ENCODE data around the gene ENOX1. TPM values are rescaled to one million over a fixed set of nuclear protein-coding genes. Genes with fewer than 3 reads are reported as not detected.

ENOX1 gene
- total RNA-seq (2016; rRNA removed; fragmentation: Illumina TruSeq; extraction: Trizol) (not detected in 2 replicates), polyA plus RNA-seq (2011; rRNA removed) (0.05 TPM in 1 of 2 replicates, not detected in the other), polyA minus RNA-seq (2011; rRNA and poly(A)+ RNA removed; ENCODE audit: low replicate concordance) (0.08 and 4.3 TPM in 2 replicates), Bru-seq, nascent RNA (percentile 9 among the genes with signal in this experiment), BruChase-seq, experiment 1, labeled RNA remaining after a 6-hour chase (percentile 7 among the genes with signal in this experiment), BruChase-seq, experiment 2, labeled RNA remaining after a 2-hour chase (percentile 12 among the genes with signal in this experiment)
- total RNA-seq (2016; cell fraction: cytosol; rRNA removed; fragmentation: Illumina TruSeq; extraction: Trizol; ENCODE audit: low read depth): not detected in 2 replicates
- total RNA-seq (2016; cell fraction: insoluble cytoplasmic fraction; rRNA removed; fragmentation: Illumina TruSeq; extraction: Trizol): not detected in 2 replicates
- total RNA-seq (2016; cell fraction: membrane; rRNA removed; fragmentation: Illumina TruSeq; extraction: Trizol): not detected in 2 replicates
- total RNA-seq (2016; cell fraction: nucleus; rRNA removed; fragmentation: Illumina TruSeq; extraction: Trizol): not detected in 2 replicates
- polyA plus RNA-seq (2011; cell fraction: cytosol; rRNA removed): 0.01 and 0.03 TPM in 2 replicates
- not detected in 2 replicates for polyA plus RNA-seq (2011; cell fraction: nucleus; rRNA removed)
- not detected in 2 replicates for polyA plus RNA-seq (2012)
- not detected in 2 replicates for polyA plus RNA-seq (2016; cell fraction: cytosol; fragmentation: Illumina TruSeq; extraction: Trizol; ENCODE audit: low read depth)
- not detected in 2 replicates for polyA plus RNA-seq (2016; cell fraction: insoluble cytoplasmic fraction; fragmentation: Illumina TruSeq; extraction: Trizol; ENCODE audit: low read depth)
- polyA plus RNA-seq (2016; cell fraction: membrane; fragmentation: Illumina TruSeq; extraction: Trizol; ENCODE audit: low read depth): not detected in 2 replicates
- not detected in 2 replicates for polyA plus RNA-seq (2016; cell fraction: nucleus; fragmentation: Illumina TruSeq; extraction: Trizol; ENCODE audit: insufficient read depth, low read depth)
- not detected in 2 replicates for polyA minus RNA-seq (2011; cell fraction: cytosol; rRNA and poly(A)+ RNA removed)
- polyA minus RNA-seq (2011; cell fraction: nucleus; rRNA and poly(A)+ RNA removed): 0.39 TPM in 1 of 2 replicates, not detected in the other
- long read RNA-seq, experiment 1: 0 reads
- long read RNA-seq, experiment 2: 0 reads

DNA sequence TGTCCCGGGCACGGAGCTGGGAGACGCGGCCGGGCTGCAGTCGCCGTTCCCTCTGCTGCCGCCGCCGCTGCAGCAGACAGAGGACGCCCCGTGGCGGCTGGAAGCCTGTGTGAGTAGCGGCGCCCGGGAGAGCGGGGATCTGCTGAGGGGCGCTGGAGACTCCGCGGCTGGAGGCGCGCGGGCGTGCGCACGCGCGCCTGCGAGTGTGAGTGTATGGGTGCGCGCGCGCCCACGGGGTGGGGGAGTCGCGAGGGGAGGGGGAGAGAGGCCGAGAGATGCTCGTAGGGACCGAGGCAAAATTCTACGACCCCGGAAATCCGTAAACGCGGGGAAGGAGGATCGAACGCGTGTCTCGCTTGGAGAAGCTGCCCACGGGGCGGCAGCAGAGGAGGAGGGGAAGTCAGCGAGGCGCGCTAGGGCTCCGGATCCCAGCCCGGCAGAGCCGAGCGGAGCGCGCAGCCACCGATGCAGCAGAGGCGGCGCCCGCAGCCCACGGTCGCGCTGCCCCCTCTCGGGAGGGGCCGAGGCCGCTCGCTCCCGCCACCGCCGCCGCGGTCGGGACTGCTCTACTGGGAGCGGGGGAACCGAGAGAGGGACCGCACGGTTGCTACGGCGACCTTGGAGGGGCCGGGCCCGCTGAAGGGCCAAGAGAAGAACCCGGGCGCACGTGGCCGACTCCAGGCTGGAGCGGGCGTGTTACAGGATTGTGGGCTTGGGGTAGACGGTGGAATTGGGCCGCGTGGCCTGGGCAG lies at the start of gene ENOX1:
ENOX1 (minus strand) TSS at position 207 of the 752 bp plus-strand sequence.
- FAIRE-seq (no peak), ATAC-seq (peak; percentile 92), DNase-seq (ENCODE audit: low spot score) (no peak)
- Histone ChIP-seq H3K4me3 (replicated peaks in 1 of 3; ENCODE audit: insufficient read depth in 1 of 3, low read depth in 2 of 3, low read length in 3 of 3) (peak within 1 kb of the TSS; percentile 42 to 64 (median 50); a peak in 4 of 6 replicates), H3K79me2 (ENCODE audit: insufficient read depth, low read length) (no peaks in the 10 kb centered on the region), H3K9me3 (ENCODE audit: low read length) (no peaks in the 10 kb centered on the region), H3K27me3 (ENCODE audit: control insufficient read depth in 1 of 2, insufficient read depth in 2 of 2, low read length in 2 of 2) (peaks cover 2 to 42% of the 10 kb centered on the region in 2 experiments; a peak in 4 of 5 replicates), H3K36me3 (replicated peaks in 1 of 2; ENCODE audit: control insufficient read depth in 1 of 2, insufficient read depth in 2 of 2, low read length in 2 of 2) (no peaks in the 10 kb centered on the region), H3K9ac (ENCODE audit: insufficient read depth, low read depth, low read length) (no peak within 1 kb of the TSS), H3K27ac (ENCODE audit: extremely low read length, insufficient read depth, low read length) (no peak within 1 kb of the TSS), H3K4me1 (ENCODE audit: insufficient read depth, low read length) (peaks cover 7% of the 10 kb centered on the region; the same call in 1 of the 2 replicates), H2AFZ (ENCODE audit: low read length) (no peak within 1 kb of the TSS), H4K20me1 (ENCODE audit: insufficient read depth, low read length) (no peaks in the 10 kb centered on the region), H3K4me2 (ENCODE audit: low read depth, low read length) (peak within 1 kb of the TSS; percentile 63)
- ChIA-PET POLR2A (no interaction called here), CTCF (ENCODE audit: low intra/inter-chr PET ratio, low total read pairs) (no interaction called here)
- 3% methylated on average over 21 of the region's 93 CpGs for WGBS (ENCODE audit: low lambda C conversion rate)
- in situ Hi-C loops (cut with HindIII; ENCODE audit: extremely low pct_ligation_motif_present, low pct_unique_long_range_greater_than_20kb) (loop anchor here (25.0 kb wide), 1 partner anchor 475 kb away; no protein-coding TSS in a partner anchor), intact Hi-C loops (cut with micrococcal nuclease; ENCODE audit: unreplicated experiment) (no loop called here)
- no TSS peak for BruUV-seq (replicated peaks)
- no peak for TF ChIP-seq THAP9 (CRISPR knock-in tag; IDR thresholded peaks at IDR 0.05; ENCODE audit: borderline replicate concordance)
- TF ChIP-seq HNRNPK (IDR thresholded peaks at IDR 0.05; ENCODE audit: low read depth, low read length, poor library complexity, severe bottlenecking): peak; percentile 9
- TF ChIP-seq, protein P1, sequence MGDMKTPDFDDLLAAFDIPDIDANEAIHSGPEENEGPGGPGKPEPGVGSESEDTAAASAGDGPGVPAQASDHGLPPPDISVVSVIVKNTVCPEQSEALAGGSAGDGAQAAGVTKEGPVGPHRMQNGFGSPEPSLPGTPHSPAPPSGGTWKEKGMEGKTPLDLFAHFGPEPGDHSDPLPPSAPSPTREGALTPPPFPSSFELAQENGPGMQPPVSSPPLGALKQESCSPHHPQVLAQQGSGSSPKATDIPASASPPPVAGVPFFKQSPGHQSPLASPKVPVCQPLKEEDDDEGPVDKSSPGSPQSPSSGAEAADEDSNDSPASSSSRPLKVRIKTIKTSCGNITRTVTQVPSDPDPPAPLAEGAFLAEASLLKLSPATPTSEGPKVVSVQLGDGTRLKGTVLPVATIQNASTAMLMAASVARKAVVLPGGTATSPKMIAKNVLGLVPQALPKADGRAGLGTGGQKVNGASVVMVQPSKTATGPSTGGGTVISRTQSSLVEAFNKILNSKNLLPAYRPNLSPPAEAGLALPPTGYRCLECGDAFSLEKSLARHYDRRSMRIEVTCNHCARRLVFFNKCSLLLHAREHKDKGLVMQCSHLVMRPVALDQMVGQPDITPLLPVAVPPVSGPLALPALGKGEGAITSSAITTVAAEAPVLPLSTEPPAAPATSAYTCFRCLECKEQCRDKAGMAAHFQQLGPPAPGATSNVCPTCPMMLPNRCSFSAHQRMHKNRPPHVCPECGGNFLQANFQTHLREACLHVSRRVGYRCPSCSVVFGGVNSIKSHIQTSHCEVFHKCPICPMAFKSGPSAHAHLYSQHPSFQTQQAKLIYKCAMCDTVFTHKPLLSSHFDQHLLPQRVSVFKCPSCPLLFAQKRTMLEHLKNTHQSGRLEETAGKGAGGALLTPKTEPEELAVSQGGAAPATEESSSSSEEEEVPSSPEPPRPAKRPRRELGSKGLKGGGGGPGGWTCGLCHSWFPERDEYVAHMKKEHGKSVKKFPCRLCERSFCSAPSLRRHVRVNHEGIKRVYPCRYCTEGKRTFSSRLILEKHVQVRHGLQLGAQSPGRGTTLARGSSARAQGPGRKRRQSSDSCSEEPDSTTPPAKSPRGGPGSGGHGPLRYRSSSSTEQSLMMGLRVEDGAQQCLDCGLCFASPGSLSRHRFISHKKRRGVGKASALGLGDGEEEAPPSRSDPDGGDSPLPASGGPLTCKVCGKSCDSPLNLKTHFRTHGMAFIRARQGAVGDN (CRISPR knock-in tag; IDR thresholded peaks at IDR 0.05): no peak
- TF ChIP-seq, protein P2, sequence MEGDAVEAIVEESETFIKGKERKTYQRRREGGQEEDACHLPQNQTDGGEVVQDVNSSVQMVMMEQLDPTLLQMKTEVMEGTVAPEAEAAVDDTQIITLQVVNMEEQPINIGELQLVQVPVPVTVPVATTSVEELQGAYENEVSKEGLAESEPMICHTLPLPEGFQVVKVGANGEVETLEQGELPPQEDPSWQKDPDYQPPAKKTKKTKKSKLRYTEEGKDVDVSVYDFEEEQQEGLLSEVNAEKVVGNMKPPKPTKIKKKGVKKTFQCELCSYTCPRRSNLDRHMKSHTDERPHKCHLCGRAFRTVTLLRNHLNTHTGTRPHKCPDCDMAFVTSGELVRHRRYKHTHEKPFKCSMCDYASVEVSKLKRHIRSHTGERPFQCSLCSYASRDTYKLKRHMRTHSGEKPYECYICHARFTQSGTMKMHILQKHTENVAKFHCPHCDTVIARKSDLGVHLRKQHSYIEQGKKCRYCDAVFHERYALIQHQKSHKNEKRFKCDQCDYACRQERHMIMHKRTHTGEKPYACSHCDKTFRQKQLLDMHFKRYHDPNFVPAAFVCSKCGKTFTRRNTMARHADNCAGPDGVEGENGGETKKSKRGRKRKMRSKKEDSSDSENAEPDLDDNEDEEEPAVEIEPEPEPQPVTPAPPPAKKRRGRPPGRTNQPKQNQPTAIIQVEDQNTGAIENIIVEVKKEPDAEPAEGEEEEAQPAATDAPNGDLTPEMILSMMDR (CRISPR knock-in tag; IDR thresholded peaks at IDR 0.05): peak; percentile 7; the same call in 1 of the 2 replicates
- TF ChIP-seq PAWR (CRISPR knock-in tag; IDR thresholded peaks at IDR 0.05; ENCODE audit: borderline replicate concordance): no peak
- TF ChIP-seq ZNF660 (CRISPR knock-in tag; IDR thresholded peaks at IDR 0.05; ENCODE audit: borderline replicate concordance, low read depth): no peak

Measured in HepG2 (cell line).